H1 (cell line): ENCODE data around the gene PPP2R5B. TPM values are rescaled to one million over a fixed set of nuclear protein-coding genes. Genes with fewer than 3 reads are reported as not detected.

Source experiments
- RAD21 ChIP-seq, 2 experiments: IDR thresholded peaks in 1 of 2; conservative IDR thresholded peaks in 1 of 2; 2 replicates each; pipeline ENCODE4 v1.6.1; 2011; ENCODE audit warnings: low read depth in 2 of 2, low read length in 2 of 2, improper control_type of control experiment in 1 of 2, inconsistent platforms in 1 of 2, mild to moderate bottlenecking in 1 of 2, moderate library complexity in 1 of 2
- SP1 ChIP-seq: IDR thresholded peaks from 2 replicates; pipeline ENCODE4 v1.6.1; 2011; ENCODE audit warnings: low read depth, low read length
- polyA plus RNA-seq, 7 experiments: library from polyadenylated mRNA; depleted of rRNA in 3 of 7; stranded (reverse) in 5 of 7; unstranded in 2 of 7; fragments of >200 nt in 5 of 7; fragments of 200-250 nt in 2 of 7; gene quantifications; 1 replicate in 5 of 7; 2 replicates in 1 of 7; 4 replicates in 1 of 7; pipeline versions ENCODE4 v1.2.1 to v1.2.3, GENCODE V29; 2011 to 2013; ENCODE audit warnings: missing spikeins in 2 of 7, mixed read lengths in 2 of 7
- total RNA-seq: library from RNA; stranded (reverse); fragmentation: NEBNext Ultra II Directional; extraction: Animal tissue kit (Norgen Biotek cat#: 25700); gene quantifications from 2 replicates; pipeline ENCODE4 v1.2.1, GENCODE V29; 2021
- TF ChIP-seq, protein P1 (sequence below): IDR thresholded peaks from 2 replicates; pipeline ENCODE4 v1.6.1; 2011; ENCODE audit warnings: low read depth, mild to moderate bottlenecking, low read length; ENCODE audit not compliant: insufficient read depth

PPP2R5B gene
- total and polyA plus RNA-seq, 2 of the 8 experiments (the other 6 are each of a cell fraction or from before 2014, with no cell fraction given), result 4.9 to 5.1 TPM

GRCh38 chr11:64902102-64902900 is 22.2 kb upstream of the PPP2R5B start (continued):
- TF ChIP-seq, protein P1, sequence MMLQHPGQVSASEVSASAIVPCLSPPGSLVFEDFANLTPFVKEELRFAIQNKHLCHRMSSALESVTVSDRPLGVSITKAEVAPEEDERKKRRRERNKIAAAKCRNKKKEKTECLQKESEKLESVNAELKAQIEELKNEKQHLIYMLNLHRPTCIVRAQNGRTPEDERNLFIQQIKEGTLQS, result no peak
- TF ChIP-seq RAD21 (IDR thresholded peaks at IDR 0.05 in 1 of 2, conservative IDR thresholded peaks at IDR 0.05 in 1 of 2; ENCODE audit: low read depth in 2 of 2, low read length in 2 of 2), result no peak
- no peak for TF ChIP-seq SP1
